Mammary epithelial cell (primary cell): ENCODE results near the gene SYNJ1.

Source experiments
- CTCF ChIP-seq, 2 donors: IDR thresholded peaks in 1 of 2; conservative IDR thresholded peaks in 1 of 2; 2 replicates each; pipeline ENCODE4 v1.5.1; 2011 to 2012; ENCODE audit warnings: inconsistent platforms in 2 of 2, low read length in 2 of 2, mild to moderate bottlenecking in 2 of 2, control low read depth in 1 of 2, low read depth in 1 of 2; ENCODE audit not compliant: insufficient read depth in 1 of 2; ENCODE audit errors: extremely low read depth in 1 of 2
- EZH2 ChIP-seq: IDR thresholded peaks from 2 replicates; pipeline ENCODE4 v1.6.1; 2012; ENCODE audit warnings: low read length, inconsistent platforms, borderline replicate concordance

- TF ChIP-seq CTCF (conservative IDR thresholded peaks at IDR 0.05 in 1 of 2, IDR thresholded peaks at IDR 0.05 in 1 of 2; ENCODE audit: extremely low read depth in 1 of 2, insufficient read depth in 1 of 2, low read depth in 1 of 2, low read length in 2 of 2) (no peak), EZH2 (no peak)
Measured at GRCh38 chr21:32749662-32750061, 21.8 kb upstream of the SYNJ1 start.
